HFFc6 (cell line): ENCODE results near the gene HES6. TPM values are rescaled to one million over a fixed set of nuclear protein-coding genes. Genes with fewer than 3 reads are reported as not detected.
A peak's percentile ranks its signal among the peaks of the same experiment; 100 is the strongest.

Experiments
- DNase-seq: peaks from one replicate; pipeline ENCODE4 v3.0.0-alpha.2; 2018
- H3K27ac Mint-ChIP-seq: 2 replicates; pipeline ENCODE4 v1.8.0; 2020; ENCODE audit warnings: mild to moderate bottlenecking, mixed read lengths
- H3K27me3 Mint-ChIP-seq: 2 replicates; pipeline ENCODE4 v1.8.0; 2021; ENCODE audit warnings: mild to moderate bottlenecking, moderate library complexity, mixed read lengths; ENCODE audit not compliant: insufficient read depth
- H3K36me3 Mint-ChIP-seq: 2 replicates; pipeline ENCODE4 v1.8.0; 2021; ENCODE audit warnings: low read depth, mixed read lengths
- H3K4me1 Mint-ChIP-seq: 2 replicates; pipeline ENCODE4 v1.8.0; 2020; ENCODE audit warnings: low read depth, mixed read lengths
- H3K4me3 Mint-ChIP-seq: 2 replicates; pipeline ENCODE4 v1.8.0; 2020; ENCODE audit warnings: mild to moderate bottlenecking, moderate library complexity, mixed read lengths
- H3K9me3 Mint-ChIP-seq: 2 replicates; pipeline ENCODE4 v1.8.0; 2020; ENCODE audit warnings: mild to moderate bottlenecking, mixed read lengths
- CTCF ChIP-seq: fragments of 200-600 bp; sonication (generic); IDR thresholded peaks from 2 replicates; pipeline ENCODE4 v1.5.0; 2021; ENCODE audit warnings: antibody characterized with exemption, mild to moderate bottlenecking
- long read RNA-seq: library from polyadenylated mRNA; unstranded; transcript quantifications from one replicate; pipeline ENCODE4 v2.0.0, GENCODE V29; 2019
- total RNA-seq, 6 experiments: library from RNA; stranded (reverse); fragmentation: NEBNext Ultra II Directional; extraction: Animal tissue kit (Norgen Biotek cat#: 25700); gene quantifications; 2 replicates in 1 of 6; 3 replicates in 5 of 6; pipeline ENCODE4 v1.2.3, GENCODE V29; 2021

Gene HES6
- total RNA-seq, result 1 to 10 TPM in 2 of 6 experiments, under 1 TPM in 4; 0.47 to 1.0 (median 0.82) TPM
- long read RNA-seq, result 0 reads

GRCh38 chr2:238239863-238240756 is at the start of gene HES6:
Gene HES6, minus strand, starts transcription at chr2:238240038. Its CDS starts 133 bp downstream, at chr2:238239905.
- no peak for TF ChIP-seq CTCF
- H3K9me3 Mint-ChIP-seq, result no peaks in the 10 kb centered on the region
- peaks cover 14% of the 10 kb centered on the region for H3K27me3 Mint-ChIP-seq
- peak; percentile 68 for DNase-seq
- H3K36me3 Mint-ChIP-seq, result peaks cover 2% of the 10 kb centered on the region; the same call in 1 of the 2 replicates
- peak within 1 kb of the TSS; percentile 81 for H3K4me3 Mint-ChIP-seq
- peaks cover 7% of the 10 kb centered on the region for H3K4me1 Mint-ChIP-seq
- H3K27ac Mint-ChIP-seq, result no peak within 1 kb of the TSS

- Mint-ChIP-seq H3K27me3 (peaks cover 11% of the 10 kb centered on the region), H3K4me1 (peaks cover 36% of the 10 kb centered on the region), H3K27ac (peak overlapping the region; percentile 86), H3K36me3 (no peaks in the 10 kb centered on the region), H3K9me3 (no peaks in the 10 kb centered on the region), H3K4me3 (peak overlapping the region; percentile 88)
- TF ChIP-seq CTCF, result no peak
- no peak for DNase-seq
These were observed 49.7 kb upstream of the HES6 start for GRCh38 chr2:238289574-238289973.

- peaks cover 5% of the 10 kb centered on the region for H3K27me3 Mint-ChIP-seq
- peak overlapping the region; percentile 88 for H3K4me3 Mint-ChIP-seq
- TF ChIP-seq CTCF, result peak; percentile 80
- peak overlapping the region; percentile 86 for H3K27ac Mint-ChIP-seq
- DNase-seq, result peak; percentile 97
- H3K9me3 Mint-ChIP-seq, result no peaks in the 10 kb centered on the region
- peaks cover 36% of the 10 kb centered on the region for H3K4me1 Mint-ChIP-seq
- H3K36me3 Mint-ChIP-seq, result no peaks in the 10 kb centered on the region
These were observed 49.1 kb upstream of the HES6 start for GRCh38 chr2:238288650-238289573.

- no peaks in the 10 kb centered on the region for H3K36me3 Mint-ChIP-seq
These were observed 48.2 kb upstream of the HES6 start, which contains the start of gene PER2 for GRCh38 chr2:238287737-238288649. Gene PER2, minus strand, starts transcription at chr2:238288610. Its CDS starts 10,674 bp downstream, at chr2:238277936.

More at GRCh38 chr2:238287737-238288649, 48.2 kb upstream of the HES6 start, which contains the start of gene PER2:
- peak within 1 kb of the TSS; percentile 99 for H3K27ac Mint-ChIP-seq
- peaks cover 36% of the 10 kb centered on the region for H3K4me1 Mint-ChIP-seq
- no peaks in the 10 kb centered on the region for H3K9me3 Mint-ChIP-seq
- TF ChIP-seq CTCF, result peak; percentile 44
- DNase-seq, result peak; percentile 96
- H3K27me3 Mint-ChIP-seq, result peaks cover 5% of the 10 kb centered on the region
- peak within 1 kb of the TSS; percentile 88 for H3K4me3 Mint-ChIP-seq
